HG03457 (cell line): ENCODE results near the gene TAPT1.

Source experiments
- ATAC-seq: cut with Tn5 transposase; IDR thresholded peaks from one replicate; pipeline ENCODE4 v1.9.1; 2021; ENCODE audit warnings: moderate number of reproducible peaks; ENCODE audit not compliant: unreplicated experiment

Gene TAPT1

DNA sequence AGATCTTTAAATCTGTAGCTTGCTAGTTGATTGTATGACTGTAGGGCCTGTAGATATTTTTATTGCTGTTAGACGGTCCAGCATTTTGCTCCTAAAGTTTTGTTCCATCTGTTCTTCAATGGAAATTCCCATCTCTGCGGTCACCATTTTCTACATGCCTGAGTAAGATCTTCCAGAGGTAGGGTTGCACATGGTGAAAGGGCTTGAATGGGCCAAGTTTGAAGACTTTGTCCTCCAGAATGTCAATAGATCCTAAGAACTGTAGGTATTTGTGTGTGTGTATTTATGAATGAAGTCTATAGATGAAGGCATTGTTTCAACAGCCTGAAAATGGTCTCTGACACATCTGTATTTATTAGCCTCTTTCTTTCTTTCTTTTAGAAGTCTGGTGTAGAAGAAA lies 22.3 kb upstream of the TAPT1 start:
- no peak for ATAC-seq

GRCh38 chr4:16245241-16245640 lies 19.0 kb upstream of the TAPT1 start:
- no peak for ATAC-seq

GRCh38 chr4:16243285-16243684 lies 17.0 kb upstream of the TAPT1 start:
- no peak for ATAC-seq

DNA sequence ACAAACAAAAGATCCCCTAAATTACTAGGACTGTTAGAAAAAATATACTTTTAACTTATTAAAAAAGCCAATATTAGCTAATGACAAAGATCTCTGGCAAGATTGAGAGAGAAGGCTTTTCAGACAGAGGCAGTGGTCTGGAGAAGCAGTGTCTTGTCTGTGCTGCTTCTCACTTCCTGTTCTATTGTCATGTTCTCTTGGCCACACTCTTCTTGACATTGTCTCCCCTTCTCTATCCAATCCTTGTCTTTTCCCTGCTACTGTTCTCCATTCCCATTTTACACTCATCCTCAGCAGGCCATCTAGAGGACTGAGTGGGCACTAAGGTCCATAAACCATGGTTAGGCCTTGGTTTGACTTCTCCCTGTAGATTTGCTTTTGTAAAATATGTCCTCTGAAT lies 14.0 kb upstream of the TAPT1 start:
- no peak for ATAC-seq

DNA sequence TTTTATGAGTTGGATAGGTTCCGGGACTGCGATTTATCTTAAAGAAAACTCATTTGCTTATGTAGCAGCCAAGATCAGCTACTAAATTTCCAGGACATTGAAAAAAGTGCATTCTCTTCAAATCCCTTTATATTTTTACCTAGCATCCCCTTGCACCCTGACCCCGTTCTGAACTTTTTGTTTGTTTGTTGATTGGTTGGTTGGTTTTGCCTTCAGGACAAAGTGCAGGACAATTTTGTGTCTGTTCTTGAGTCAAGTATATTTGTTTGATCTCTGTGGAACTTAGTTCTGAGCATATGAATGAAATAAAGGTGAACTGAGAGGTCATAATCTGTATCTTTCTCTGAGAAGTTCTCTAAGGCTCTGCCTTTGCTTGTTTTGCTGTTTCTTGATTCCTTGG lies 12.8 kb upstream of the TAPT1 start:
- no peak for ATAC-seq

DNA sequence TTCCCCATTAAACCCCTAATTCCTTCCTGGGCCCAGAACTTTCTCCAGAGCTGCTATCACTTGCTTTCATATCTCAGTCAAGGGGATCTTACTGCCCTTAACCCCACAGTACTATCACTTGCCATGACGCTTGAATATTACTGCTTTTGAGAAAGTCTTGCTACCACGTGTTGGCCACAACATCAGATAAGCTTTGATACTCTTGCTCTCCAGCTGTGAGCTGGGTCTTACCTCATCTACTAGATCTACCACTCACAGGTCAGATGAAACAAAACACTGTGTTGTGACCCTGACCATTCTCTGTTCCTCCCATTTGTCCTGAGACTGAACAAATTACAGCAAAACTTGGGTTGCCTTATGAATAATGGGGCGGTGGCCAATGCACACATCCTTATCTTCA lies 12.1 kb upstream of the TAPT1 start:
- ATAC-seq: no peak

GRCh38 chr4:16237715-16238114 lies 11.4 kb upstream of the TAPT1 start:
- ATAC-seq: no peak

DNA sequence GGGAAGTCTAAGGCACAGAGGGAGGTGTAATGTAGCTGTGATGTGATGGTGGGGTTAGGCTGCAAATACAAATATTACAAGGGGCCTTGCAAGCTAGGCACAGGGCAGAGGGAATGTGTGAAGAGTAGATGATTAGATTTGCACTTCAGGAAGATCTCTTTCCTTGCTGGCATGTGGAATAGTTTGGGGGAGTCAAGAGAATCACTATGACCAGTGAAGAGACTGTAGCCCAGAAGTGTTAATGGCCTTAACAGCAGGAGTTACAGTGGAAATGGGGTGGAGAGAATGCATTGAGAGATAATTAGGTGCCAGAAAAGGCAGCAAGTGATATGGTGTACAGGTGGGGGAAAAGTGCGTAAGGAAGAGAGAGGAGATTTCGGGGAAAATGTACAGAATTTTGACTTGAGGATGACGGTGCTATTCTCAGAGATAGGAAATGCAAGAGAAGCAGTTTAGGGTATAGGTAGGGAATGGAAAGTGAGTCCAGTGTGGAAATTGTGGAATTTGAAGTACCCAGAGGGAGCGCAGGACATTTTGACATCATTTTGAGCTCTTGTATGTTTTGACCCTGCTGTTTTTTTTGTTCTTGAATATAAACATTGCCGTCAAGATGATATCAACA lies 10.2 kb upstream of the TAPT1 start:
- no peak for ATAC-seq

DNA sequence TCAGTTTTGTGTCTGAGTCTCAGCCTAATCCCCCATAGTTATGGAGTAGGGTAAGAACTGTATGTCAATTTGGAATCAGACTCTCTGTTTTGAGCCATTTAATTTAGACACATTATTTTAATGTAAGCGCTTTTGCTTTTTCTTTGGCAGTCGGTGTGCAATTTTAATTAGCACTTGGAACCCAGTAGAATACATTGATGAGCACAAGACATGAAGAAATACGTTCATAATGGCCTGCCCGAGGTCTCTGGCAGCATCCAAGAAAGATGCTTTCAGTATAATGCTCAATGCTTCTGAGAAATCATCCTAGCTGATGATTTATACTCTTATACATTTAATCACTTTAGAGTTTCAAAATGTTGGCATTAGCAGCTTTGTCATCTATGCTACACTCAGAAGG lies 8.9 kb upstream of the TAPT1 start:
- ATAC-seq: no peak

- ATAC-seq: no peak
These were observed 7.4 kb upstream of the TAPT1 start for GRCh38 chr4:16233569-16234177.

- no peak for ATAC-seq
These were observed 5.4 kb upstream of the TAPT1 start for GRCh38 chr4:16231570-16232245.

DNA sequence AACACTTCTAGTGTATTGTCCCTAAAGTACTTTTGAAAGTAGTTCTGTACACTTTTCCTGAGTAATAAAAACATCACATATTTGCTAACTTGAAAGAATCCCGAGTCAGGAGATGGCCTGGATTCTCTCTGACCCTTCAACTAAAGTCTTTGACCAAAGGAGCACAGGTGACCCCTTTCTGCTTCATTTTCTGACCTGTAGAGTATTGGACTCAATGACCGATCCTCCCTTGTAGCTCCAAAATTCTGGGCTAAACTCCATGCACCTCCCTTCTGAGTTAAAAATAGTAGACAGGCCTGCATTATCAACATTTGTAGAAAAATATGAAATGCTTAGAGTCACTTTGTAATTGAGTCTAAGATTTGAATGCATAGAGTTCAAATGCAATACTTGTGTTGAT lies 4.0 kb upstream of the TAPT1 start:
- ATAC-seq: no peak

DNA sequence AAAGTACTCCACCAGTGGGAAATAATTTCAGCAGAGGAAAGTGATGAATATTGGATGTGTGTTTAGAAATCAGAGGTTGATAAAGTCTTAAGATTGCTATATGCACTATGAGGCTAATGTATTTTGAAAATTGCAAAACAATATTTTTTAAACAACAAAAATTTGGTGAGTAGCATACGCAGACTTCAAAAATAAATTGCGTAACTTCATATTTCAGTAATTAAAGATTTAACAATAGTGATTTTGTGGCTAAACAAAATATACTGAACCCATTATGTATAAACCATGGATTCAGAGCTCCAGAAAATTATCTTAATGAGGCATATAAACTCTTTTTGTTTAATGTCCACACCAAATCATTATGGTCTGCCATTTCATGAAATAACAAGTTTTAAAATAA lies 3.3 kb upstream of the TAPT1 start:
- ATAC-seq: no peak

- peak; percentile 3 for ATAC-seq
These were observed 1.2 kb upstream of the TAPT1 start for GRCh38 chr4:16227462-16227868.

- ATAC-seq: peak; percentile 34
These were observed 668 bp upstream of the TAPT1 start for GRCh38 chr4:16226816-16227461.

DNA sequence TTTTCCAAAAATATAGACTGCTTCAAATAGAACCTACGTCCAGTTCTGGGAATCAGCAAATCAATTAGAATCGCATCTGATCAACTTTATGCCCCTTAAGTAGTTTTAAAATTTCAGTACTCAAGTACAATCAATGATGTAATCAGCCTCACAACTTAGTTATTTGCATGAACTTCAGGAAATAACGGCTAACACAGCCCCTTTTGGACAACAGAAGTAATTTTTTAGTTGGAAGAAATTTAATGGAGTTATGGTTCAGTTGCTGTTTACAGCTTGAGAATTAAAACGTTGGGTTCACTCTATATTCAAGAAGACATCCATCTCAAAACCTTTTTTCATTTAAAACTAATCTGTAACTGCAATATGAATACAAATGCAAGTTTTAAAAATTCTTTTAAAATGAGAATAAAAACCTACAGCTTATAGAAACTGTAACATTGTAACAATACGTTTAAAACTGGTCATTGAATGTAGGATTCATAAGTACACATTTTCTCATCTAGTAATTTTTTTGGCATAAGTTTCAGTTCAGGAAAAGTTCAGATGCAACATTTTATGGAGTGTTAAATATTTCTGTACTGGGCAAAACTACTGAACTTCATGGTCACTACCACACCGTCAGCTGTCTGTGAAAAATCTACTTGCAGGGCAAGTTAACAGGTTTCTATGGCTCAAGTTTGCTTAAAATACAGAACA lies 956 bp downstream of the TAPT1 start:
- no peak for ATAC-seq

DNA sequence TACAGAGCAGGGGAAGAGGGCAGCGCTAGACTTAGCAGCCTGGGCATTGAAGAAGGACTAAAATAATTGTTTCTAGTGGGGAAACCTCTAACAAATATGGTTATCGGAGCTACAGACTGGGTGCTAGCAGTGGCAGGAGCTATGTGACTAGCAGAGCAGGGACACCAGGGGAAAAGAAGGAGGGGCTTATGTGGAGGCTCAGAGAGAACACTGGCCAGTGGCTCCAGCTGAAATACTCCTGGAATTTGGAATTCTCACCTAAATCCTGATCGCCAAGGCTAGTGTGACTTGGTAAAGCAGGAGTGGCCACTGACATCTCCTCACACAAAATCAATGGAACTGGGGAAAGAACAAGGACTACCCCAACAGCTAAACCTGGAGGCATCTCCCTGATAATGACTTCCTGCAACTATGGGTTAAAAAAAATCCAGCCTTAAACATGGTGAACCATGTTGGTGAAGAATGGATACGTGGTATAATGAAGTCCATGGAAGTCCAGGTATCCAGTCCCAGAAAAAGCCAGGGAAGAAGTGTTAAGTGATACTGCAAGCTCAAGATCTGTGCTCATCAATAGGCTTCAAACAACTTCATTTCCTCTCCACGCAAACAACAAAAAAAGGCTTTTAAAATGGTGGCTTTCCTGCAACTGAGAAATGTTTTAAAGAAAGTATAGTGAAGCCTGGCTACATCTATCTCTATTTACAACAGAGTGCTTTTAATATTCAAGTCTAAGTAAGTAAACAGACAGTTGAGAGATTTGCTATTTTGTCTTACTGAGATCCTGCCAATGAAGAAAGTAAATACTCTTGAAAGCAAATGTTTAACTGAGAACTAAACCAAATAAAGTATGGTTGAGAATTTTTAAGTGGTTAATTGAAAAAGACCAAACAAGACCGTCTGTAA lies 1.8 kb downstream of the TAPT1 start:
- no peak for ATAC-seq

DNA sequence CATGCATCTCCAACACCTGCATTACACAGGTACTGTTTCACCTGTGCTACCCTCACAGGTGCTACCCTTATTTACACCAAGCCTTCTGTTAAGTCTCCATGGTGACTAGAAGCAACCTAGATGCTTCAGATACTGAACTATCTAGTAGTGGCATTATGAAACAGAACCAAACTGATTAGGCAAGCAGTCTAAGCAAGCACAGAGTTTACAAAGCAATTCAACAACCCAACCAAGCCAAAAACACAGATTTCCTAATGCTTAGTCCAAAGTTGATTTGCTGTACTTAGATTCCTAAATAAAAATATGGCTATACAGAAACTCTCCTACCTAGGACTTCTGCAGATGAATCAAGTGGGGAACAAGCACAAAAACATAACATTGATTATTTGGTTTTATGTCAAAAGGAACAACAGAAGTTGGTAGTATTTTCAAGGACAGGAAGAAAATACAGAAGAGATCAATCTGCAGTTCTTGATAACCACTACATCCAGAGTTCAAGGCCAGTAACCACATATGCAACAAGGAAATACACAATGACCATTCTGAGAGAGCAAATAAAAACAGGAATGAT lies 3.2 kb downstream of the TAPT1 start:
- ATAC-seq: no peak

GRCh38 chr4:16218950-16219349 lies 7.3 kb downstream of the TAPT1 start:
- no peak for ATAC-seq
